ENCODE results near the gene KRTAP4-12. TPM values are rescaled to one million over a fixed set of nuclear protein-coding genes. Genes with fewer than 3 reads are reported as not detected.
"Not testable (repeated sequence)": the region's sequence is repeated elsewhere in the genome, so short reads cannot be mapped to it uniquely, and the experiment has no call there.

The KRTAP4-12 gene
- not detected in 2 replicates for total RNA-seq (2014; rRNA removed; shearing (Covaris generic))

DNA sequence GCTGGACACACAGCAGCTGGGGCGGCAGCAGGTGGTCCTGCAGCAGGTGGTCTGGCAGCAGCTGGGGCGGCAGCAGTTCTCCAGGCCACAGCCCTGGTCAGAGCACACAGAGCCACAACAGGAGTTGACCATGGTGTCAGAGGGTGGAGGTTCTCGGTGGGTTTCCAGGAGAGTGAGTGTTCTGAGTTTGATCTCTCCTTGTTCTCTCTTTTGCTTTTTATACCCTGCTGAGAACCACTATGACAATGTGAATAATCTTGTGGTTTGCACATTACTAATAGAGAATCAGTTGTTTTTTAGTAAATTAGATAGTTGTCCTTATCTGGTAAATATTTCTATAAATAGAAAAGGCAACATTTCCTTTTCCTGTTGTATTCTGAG is at the start of gene KRTAP4-12:
KRTAP4-12 (minus strand) TSS at position 192 of the 381 bp plus-strand sequence; CDS start at position 132, 60 bp downstream.
- not testable (repeated sequence) for DNase-seq (ENCODE audit: low read depth)

DNA sequence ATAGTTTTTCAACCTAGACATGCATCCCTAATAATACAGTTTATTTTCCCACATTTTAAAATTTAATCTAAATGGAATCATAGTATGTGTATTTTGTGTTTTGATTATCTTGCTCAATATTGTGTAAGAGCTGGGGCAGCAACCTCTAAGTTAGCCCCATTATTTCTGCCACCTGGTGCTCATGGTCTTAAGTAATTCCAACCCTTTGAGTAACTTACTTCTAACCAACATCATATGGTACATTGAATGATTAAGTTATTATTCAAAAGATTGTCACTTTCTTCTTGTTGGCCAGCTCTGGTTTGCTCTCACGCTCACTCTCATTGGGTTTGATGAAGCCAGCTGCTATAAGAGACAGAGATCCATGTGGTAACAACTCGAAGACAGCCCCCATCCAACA is 47.9 kb upstream of the KRTAP4-12 start:
- no peak for DNase-seq (ENCODE audit: low read depth)

DNA sequence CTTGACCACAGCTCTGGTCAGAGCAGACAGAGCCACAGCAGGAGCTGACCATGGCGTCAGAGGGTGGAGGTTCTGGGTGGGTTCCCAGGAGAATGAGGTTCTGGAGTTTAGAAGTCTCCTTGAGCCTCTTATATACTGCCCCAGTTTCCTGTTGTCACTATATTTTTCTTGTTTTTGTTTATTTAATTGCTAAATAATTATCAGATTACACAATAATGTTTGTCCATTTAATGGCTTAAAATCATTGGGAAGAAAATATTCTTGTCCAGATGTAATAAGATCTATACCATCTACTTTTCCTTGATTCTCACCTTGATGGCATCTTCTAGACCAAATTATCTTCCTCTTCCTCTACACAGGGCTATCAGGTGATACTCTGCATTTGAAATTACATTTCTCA is 44.1 kb upstream of the KRTAP4-12 start, which contains the start of gene KRTAP4-3:
KRTAP4-3 (minus strand) TSS at position 101 of the 400 bp plus-strand sequence; CDS start at position 52, 49 bp downstream.
- DNase-seq (ENCODE audit: low read depth), result no peak

DNA sequence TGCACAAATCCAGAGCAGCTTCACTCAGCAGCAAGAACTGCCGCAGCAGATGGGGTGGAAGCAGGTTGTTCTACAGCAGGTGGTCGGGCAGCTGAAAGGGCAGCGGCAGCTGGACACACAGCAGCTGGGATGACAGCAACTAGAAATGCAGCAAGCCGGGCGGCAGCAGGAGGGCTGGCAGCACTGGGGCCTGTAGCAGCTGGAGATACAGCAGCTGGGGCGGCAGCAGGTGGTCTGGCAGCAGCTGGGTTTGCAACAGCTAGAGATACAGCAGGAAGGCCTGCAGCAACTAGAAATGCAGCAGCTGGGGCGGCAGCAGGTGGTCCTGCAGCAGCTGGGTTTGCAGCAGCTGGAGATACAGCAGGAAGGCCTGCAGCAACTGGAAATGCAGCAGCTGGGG is 43.6 kb upstream of the KRTAP4-12 start:
- DNase-seq (ENCODE audit: low read depth), result no peak

DNA sequence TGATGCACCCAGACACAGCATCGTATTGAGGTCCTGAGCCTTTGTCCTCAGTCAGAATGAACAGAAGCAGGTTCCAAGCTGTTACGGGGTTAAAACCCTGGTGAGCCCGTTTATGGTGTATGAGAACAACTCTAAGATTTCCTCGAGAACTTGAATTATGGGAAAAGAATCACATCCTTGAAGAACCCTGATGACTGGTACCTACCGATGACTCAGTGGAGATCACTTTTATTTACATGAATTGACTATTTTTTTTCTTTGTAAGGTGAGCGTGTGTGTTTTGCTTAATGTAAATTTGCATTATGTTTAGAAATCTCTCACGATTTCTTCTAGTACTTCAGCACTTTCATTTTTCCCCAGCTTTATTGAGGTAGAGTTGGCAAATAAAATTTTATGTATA is 39.8 kb upstream of the KRTAP4-12 start:
- no peak for DNase-seq (ENCODE audit: low read depth)

DNA sequence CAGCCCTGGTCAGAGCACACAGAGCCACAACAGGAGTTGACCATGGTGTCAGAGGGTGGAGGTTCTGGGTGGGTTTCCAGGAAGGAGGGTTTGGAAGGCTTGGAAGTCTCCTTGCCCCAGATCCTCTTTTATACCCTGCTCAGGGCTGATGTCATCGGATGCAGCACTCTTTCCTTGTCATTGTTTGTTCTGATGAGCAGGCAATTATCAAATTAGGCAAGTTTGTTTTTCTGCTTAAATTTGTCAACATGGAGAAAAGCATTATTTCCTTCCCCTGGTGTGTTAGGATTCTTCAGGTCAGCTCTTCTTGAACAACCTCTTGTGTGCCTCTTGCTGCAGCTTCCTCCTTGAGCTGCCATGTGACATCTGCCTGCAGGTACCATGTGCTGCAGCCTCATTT is 36.7 kb upstream of the KRTAP4-12 start, which contains the start of gene KRTAP4-4:
KRTAP4-4 (minus strand) TSS at position 101 of the 400 bp plus-strand sequence; CDS start at position 44, 57 bp downstream.
- DNase-seq (ENCODE audit: low read depth), result no peak

DNA sequence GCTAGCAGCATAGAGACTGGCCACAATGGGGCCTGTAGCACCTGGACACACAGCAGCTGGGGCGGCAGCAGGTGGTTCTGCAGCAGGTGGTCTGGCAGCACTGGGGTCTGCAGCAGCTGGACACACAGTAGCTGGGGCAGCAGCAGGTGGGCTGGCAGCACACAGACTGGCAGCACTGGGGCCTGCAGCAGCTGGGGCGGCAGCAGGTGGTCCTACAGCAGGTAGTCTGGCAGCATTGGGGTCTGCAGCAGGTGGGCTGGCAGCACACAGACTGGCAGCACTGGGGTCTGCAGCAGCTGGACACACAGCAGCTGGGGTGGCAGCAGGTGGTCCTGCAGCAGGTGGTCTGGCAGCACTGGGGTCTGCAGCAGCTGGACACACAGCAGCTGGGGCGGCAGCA is 36.2 kb upstream of the KRTAP4-12 start:
- DNase-seq (ENCODE audit: low read depth), result not testable (repeated sequence)

DNA sequence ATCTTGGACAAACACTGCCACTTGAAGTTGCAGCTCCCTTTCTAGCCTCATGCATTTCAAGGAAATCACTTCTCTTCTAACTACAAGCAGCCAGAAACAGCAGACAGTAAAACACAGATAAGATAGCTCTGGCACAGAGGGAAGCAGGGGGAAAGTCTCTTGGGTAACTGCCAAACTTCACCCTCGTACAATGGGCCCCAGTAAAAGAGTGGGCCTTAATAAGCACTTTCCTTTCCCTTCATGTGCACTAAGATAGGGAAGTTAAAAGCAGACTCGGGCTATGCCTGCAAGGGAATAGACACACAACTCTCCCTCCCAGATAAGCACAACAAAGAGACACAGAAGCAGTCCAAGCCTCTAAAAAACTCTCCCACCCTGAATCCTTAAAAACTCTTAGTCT is 29.9 kb upstream of the KRTAP4-12 start:
- no peak for DNase-seq (ENCODE audit: low read depth)

DNA sequence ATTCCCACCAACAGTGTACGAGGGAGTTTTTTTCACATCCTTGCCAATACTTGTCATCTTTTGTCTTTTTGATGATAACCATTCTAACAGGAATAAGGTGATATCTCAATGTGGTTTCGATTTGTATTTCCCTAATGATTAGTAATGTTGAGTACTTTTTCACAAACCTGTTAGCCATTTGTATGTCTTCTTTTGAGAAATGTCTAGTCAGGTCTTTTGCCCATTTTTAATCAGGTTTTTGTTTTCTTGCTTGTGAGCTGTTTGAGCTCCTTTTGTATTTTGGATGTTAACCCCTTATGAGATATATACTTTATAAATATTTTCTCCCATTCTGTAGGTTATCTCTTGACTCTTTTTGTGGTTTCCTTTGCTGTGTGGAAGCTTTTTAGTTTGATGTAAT is 27.5 kb upstream of the KRTAP4-12 start:
- no peak for DNase-seq (ENCODE audit: low read depth)

DNA sequence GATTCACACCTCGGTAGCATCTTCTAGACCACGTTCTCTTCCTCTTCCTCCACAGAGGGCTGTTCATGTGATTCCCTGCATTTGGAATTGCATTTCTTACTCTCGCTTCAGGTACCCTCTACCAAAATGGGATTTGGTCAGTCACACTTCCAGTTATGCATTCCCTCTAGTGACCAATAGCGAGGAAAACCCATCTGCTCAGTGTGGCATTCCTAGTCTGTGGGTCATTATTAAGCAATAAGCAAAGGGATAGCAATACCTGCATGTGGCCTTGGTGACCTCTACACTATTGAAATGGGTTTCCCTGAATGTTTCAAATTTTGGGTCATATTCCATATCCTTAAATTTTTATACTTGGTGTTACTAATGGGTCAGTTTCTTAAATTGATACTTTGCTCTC is 26.0 kb upstream of the KRTAP4-12 start:
- DNase-seq (ENCODE audit: low read depth), result no peak

DNA sequence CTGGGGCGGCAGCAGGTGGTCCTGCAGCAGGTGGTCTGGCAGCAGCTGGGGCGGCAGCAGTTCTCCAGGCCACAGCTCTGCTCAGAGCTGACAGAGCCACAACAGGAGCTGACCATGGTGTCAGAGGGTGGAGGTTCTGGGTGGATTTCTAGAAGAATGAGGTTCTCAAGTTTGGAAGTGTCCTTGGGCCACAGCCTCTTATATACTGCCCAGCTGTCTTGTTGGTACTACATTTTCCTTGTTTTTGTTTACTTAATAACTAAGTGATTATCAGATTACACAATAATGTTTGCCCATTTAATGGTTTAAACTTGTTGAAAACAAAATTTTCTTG is 25.6 kb upstream of the KRTAP4-12 start, which contains the start of gene KRTAP4-5:
KRTAP4-5 (minus strand) TSS at position 174 of the 334 bp plus-strand sequence; CDS start at position 116, 58 bp downstream.
- DNase-seq (ENCODE audit: low read depth), result no peak

DNA sequence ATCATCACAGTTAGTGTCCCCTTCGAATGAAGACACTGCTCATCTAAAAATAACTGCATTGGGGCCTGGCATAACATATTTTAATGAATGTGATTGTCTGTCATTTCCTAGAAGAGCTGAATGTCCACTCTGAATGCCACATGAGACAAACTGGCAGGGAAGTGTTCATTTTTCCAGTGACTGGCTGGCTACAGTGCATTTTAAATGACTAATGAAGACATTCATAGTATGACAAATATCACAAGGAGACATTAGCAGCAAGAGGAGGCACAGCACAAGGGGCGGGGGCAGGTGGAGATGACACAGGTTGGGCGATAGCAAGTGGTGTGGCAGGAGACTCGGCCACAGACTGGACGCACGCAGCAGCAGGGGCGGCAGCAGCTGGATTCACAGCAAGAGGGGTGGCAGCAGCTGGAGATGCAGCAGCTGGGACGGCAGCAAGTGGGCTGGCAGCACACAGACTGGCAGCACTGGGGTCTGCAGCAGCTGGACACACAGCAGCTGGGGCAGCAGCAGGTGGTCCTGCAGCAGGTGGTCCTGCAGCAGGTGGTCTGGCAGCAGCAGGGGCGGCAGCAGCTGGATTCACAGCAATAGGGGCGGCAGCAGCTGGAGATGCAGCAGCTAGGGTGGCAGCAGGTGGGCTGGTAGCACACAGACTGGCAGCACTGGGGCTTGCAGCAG is 25.1 kb upstream of the KRTAP4-12 start:
- not testable (repeated sequence) for DNase-seq (ENCODE audit: low read depth)

DNA sequence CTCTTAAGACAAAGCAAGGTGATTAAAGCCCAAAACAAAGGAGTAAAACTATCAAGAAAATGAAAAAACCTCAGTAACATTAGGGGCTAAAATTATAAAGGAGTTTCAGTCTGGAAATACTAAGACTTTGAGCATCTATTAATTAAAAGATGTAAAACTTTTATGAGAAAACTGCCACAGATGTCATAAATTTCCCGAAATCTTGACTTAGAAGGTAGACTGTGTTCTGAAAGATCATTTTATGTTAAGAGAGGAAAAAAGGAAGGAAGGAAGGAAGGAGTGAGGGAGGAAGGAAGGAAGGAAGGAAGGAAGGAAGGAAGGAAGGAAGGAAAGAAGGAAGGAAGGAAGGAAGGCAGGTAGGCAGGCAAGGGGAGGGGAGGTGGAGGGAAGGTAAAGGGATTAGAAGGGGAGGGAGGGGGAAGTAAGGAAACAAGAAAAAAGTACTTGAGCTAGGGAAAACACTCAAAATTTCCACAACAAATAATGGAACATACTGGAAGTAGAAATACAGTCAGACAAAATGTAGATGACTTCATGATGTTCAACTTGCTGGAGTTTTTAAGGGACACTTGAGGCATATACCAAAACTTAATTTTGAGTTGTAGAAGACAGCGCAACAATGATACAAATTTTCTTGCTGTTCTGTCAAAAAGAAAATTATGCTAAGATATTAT is 23.7 kb upstream of the KRTAP4-12 start:
- DNase-seq (ENCODE audit: low read depth), result no peak

DNA sequence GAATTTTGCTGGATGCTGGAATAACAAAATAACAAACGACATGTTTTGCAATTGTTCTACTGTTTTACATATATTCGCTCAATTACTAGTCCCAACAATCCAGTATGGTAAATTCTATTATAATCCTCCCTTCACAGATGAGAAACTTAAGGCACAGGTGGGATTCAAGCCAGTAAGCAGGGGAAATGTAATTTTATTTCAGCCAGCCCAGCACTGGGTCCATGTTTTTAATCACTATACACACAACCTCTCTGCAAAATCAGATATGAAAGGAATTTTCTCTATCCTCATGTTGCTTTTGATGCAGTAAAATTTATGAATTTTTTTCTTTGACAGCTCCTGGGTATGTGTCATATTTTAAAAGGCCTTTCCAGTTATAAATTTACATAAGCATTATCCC is 21.3 kb upstream of the KRTAP4-12 start:
- DNase-seq (ENCODE audit: low read depth), result no peak

DNA sequence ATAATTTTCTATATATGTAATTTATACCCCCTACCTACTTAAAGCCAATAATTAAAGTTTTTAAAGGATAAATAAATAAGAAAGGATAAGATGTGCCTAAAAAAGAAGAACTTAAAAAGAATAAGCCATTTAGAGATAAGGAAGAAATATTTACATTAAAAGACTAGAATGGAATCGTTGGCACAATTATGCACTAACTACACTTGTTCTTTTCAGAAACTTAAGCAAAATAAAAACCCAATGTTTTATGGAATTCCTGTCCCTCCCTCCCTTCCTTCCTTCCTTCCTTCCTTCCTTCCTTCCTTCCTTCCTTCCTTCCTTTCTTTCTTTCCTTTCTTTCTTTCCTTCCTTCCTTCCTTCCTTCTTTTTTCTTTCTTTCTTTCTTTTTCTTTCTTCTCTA is 20.9 kb upstream of the KRTAP4-12 start:
- no peak for DNase-seq (ENCODE audit: low read depth)

DNA sequence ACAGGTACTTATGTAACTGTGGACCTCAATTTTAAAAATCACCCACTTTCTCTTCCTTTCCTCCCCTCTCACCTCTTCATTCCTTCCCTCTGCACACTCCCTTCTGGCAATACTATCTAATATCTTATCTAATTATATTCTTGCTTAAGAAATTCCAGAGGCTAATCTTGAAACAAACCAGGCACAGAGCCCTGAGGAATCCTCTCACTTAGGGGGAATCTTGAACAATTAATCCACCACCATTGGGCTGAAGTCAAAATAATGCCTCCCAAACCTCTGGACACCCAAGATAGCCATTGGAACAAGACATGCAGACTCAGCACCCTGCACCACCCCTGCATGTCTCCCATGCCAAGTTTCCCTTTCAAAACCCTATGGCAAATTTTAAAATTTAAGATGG is 17.4 kb upstream of the KRTAP4-12 start:
- DNase-seq (ENCODE audit: low read depth), result no peak

DNA sequence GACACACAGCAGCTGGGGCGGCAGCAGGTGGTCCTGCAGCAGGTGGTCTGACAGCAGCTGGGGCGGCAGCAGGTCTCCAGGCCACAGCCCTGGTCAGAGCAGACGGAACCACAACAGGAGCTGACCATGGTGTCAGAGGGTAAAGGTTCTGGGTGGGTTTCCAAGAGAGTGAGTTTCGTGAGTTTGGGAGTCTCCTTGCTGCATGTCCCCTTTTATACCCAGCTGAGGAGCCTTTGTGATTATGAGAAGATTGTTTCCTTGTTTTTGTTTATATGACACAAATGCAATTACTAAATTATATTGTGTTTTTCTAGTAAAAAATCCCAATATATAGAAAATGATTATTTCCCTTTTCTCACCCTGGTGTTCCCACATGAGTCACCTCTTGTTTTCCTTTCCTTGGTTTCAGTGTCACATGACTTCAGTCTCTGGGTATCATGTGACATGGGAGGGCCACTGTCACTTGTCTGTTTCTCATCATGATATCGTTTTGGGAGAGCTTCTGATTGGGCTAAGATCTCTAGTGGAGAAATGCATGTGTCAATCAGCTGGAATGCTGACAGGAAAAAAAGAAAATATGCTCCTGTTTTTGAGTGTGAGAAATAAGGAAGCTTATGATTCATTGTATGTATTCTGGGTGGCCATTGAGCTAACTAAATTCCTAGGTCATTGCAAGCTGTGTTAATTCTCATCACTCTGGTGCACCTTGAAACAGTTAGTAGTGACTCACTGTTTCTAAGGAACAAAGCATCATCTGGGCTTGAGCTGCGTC is 16.6 kb upstream of the KRTAP4-12 start, which contains the start of gene KRTAP4-6:
KRTAP4-6 (minus strand) TSS at position 185 of the 772 bp plus-strand sequence; CDS start at position 128, 57 bp downstream.
- DNase-seq (ENCODE audit: low read depth), result peak; percentile 75

DNA sequence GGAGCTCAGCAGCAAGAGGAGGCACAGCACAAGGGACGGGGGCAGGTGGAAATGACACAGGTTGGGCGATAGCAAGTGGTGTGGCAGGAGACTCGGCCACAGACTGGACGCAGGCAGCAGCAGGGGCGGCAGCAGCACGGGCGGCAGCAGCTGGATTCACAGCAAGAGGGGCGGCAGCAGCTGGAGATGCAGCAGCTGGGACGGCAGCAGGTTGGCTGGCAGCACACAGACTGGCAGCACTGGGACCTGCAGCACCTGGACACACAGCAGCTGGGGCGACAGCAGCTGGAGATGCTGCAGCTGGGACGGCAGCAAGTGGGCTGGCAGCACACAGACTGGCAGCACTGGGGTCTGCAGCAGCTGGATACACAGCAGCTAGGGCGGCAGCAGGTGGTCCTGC is 15.9 kb upstream of the KRTAP4-12 start:
- not testable (repeated sequence) for DNase-seq (ENCODE audit: low read depth)

DNA sequence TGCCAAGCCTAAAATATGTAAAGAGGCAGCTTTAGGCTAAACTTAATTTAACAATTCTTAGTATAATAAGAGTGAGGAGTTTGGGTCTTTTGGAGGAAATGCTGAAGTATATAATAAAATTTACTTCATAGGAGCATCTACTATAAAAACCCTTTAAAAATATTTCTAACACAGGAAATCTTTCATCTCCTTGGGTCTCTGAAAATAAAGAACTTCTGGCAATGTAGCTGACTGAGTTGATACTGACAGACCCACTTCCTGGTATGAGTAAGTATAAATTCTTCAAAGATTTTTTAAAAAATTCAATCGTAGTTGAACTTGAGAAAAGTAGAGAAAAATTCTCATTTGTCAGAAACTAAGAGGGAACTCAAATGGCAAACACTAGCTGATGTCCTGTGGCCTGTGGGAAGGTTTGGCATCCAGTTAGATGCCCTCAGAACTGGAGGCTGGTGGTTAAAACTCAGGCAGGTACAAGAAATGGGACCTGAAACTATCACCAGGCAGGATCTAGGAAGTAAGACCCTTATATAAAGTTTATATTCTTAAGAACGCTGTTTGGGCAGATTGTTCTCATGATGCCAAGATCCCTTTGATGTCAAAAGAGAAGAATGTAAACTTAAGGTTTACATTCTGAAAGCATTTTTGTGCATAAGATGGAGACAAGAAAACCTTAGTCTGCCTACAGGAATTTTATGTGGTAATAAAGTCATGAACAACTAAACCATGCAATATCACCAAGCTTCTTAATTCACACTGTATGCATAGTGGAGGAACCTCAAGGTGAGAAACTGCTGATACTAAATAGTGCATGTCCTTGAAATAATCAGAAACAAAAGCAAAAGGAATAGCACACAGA is 10.1 kb upstream of the KRTAP4-12 start:
- no peak for DNase-seq (ENCODE audit: low read depth)

DNA sequence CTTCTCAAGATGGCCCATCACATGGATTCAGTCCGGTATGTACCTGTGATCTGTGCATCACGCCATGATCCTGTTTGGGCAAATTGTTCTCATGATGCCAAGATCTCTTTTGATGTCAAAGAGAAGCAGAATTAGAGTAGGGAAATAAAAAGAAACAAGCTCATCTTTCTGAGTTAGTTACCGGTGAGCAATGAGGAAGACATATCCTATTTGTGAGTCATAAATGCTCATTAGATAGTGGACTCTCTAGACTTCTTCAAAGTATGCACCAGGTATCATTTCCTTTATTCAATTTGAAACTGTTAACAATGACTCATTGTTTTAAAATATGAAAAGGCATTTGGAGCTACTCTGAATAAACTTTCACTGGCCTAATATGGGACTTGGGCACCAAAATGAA is 8.0 kb upstream of the KRTAP4-12 start:
- peak; percentile 16 for DNase-seq (ENCODE audit: low read depth)

DNA sequence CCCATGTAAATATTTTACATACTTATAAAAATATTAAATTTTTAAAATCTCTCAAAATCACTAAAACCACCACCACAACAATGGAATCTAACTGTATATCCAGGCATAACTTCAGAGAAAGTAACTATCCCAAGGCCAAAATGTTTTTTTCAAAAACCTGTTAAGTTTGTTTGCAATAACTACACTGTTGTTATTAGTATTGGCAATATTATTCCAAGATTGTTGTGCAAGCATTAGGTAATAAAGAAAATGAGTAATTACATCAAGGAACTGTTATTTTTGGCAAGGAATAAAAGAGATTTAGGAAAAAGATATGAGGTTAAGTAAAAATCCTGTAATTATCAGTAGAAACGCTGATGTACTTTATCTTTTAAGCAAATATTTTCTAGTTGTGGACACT is 3.4 kb upstream of the KRTAP4-12 start:
- DNase-seq (ENCODE audit: low read depth), result no peak
